SK-N-MC (cell line): ENCODE measurements around the gene CASZ1.

Experiments
- EZH2 ChIP-seq: fragments of 200-600 bp; sonication (generic); IDR thresholded peaks from one replicate; pipeline ENCODE4 v1.6.1; 2017; ENCODE audit warnings: antibody characterized with exemption
- FOXP2 ChIP-seq: optimal IDR thresholded peaks from 2 replicates; pipeline ENCODE3; 2011; ENCODE audit warnings: mild to moderate bottlenecking, moderate library complexity; ENCODE audit not compliant: insufficient read depth; ENCODE audit errors: extremely low read length, control extremely low read depth
- POLR2AphosphoS5 ChIP-seq: IDR thresholded peaks from 2 replicates; pipeline ENCODE4 v1.6.1; 2012; ENCODE audit warnings: mild to moderate bottlenecking, low read depth, low read length, borderline replicate concordance

- TF ChIP-seq EZH2 (no peak), POLR2AphosphoS5 (no peak), FOXP2 (no peak)
These were observed 114.4 kb downstream of the CASZ1 start for GRCh38 chr1:10682108-10682445.
